HepG2 (cell line): ENCODE measurements around the gene TAT. TPM values are rescaled to one million over a fixed set of nuclear protein-coding genes. Genes with fewer than 3 reads are reported as not detected.

Experiments
- DNMT3B ChIP-seq: conservative IDR thresholded peaks from 2 replicates; pipeline ENCODE4 v1.6.1; 2016; ENCODE audit warnings: missing biosample characterization, control low read depth
- GABPA ChIP-seq, 2 experiments: IDR thresholded peaks; 2 replicates each; pipeline ENCODE4 v1.6.1; 2011 to 2016; ENCODE audit warnings: low read depth in 2 of 2, low read length in 1 of 2, missing biosample characterization in 1 of 2, missing genetic modification characterization in 1 of 2
- KLF9 ChIP-seq: IDR thresholded peaks from 2 replicates; pipeline ENCODE4 v1.6.1; 2016; ENCODE audit warnings: low read depth
- NR2F2 ChIP-seq: IDR thresholded peaks from 2 replicates; pipeline ENCODE4 v1.6.1; 2012; ENCODE audit warnings: low read depth, inconsistent platforms, borderline replicate concordance
- POGZ ChIP-seq: sonication (generic); formaldehyde crosslinking; IDR thresholded peaks from 2 replicates; pipeline ENCODE4 v1.4.0; 2020; ENCODE audit warnings: mild to moderate bottlenecking, missing genetic modification reagents
- RAD51 ChIP-seq: fragments of 450-650 bp; IDR thresholded peaks from 2 replicates; pipeline ENCODE4 v1.6.1; 2016; ENCODE audit warnings: borderline replicate concordance
- SPEN ChIP-seq: sonication (generic); formaldehyde crosslinking; IDR thresholded peaks from 2 replicates; pipeline ENCODE4 v1.5.1; 2020; ENCODE audit warnings: low read depth, mild to moderate bottlenecking, missing genetic modification reagents
- TSC22D2 ChIP-seq: sonication (generic); formaldehyde crosslinking; IDR thresholded peaks from 2 replicates; pipeline ENCODE4 v1.5.1; 2020; ENCODE audit warnings: missing genetic modification reagents, mild to moderate bottlenecking, borderline replicate concordance
- ZNF292 ChIP-seq: sonication (generic); formaldehyde crosslinking; IDR thresholded peaks from 2 replicates; pipeline ENCODE4 v1.8.1; 2022; ENCODE audit warnings: mild to moderate bottlenecking, low read depth, missing genetic modification reagents, borderline replicate concordance
- ZNF570 ChIP-seq: sonication (generic); formaldehyde crosslinking; IDR thresholded peaks from 2 replicates; pipeline ENCODE4 v1.4.0; 2020; ENCODE audit warnings: mild to moderate bottlenecking, missing genetic modification reagents, borderline replicate concordance
- ZNF747 ChIP-seq: sonication (generic); formaldehyde crosslinking; IDR thresholded peaks from 2 replicates; pipeline ENCODE4 v1.8.1; 2023; ENCODE audit warnings: missing genetic modification reagents, mild to moderate bottlenecking, borderline replicate concordance
- polyA plus RNA-seq, 8 experiments: library from polyadenylated mRNA; depleted of rRNA in 3 of 8; stranded (reverse) in 7 of 8; unstranded in 1 of 8; fragments of >200 nt; fragmentation: Illumina TruSeq in 4 of 8; extraction: Trizol in 4 of 8; gene quantifications; 2 replicates each; pipeline versions ENCODE4 v1.2.1 to v1.2.3, GENCODE V29; 2011 to 2016; ENCODE audit warnings: low read depth in 4 of 8, missing spikeins in 1 of 8, mixed read lengths in 1 of 8; ENCODE audit not compliant: insufficient read depth in 1 of 8
- total RNA-seq, 5 experiments: library from RNA; depleted of rRNA; stranded (reverse); fragments of >200 nt; fragmentation: Illumina TruSeq; extraction: Trizol; gene quantifications; 2 replicates each; pipeline ENCODE4 v1.2.3, GENCODE V29; 2016; ENCODE audit warnings: low read depth in 1 of 5
- TF ChIP-seq, protein P1 (sequence below): sonication (generic); formaldehyde crosslinking; IDR thresholded peaks from 2 replicates; pipeline ENCODE4 v1.5.0; 2020; ENCODE audit warnings: mild to moderate bottlenecking, missing genetic modification reagents
- TF ChIP-seq, protein P2 (sequence below): sonication (generic); formaldehyde crosslinking; IDR thresholded peaks from 2 replicates; pipeline ENCODE4 v1.5.0; 2020; ENCODE audit warnings: mild to moderate bottlenecking, missing genetic modification reagents, moderate library complexity
- TF ChIP-seq, protein P3 (sequence below), 2 experiments: sonication (generic) in 1 of 2; formaldehyde crosslinking in 1 of 2; IDR thresholded peaks; 2 replicates each; pipeline versions ENCODE4 v1.4.0 to v1.6.1; 2016 to 2020; ENCODE audit warnings: borderline replicate concordance in 1 of 2, low read depth in 1 of 2, mild to moderate bottlenecking in 1 of 2, missing genetic modification reagents in 1 of 2
- TF ChIP-seq, protein P4 (sequence below): sonication (generic); formaldehyde crosslinking; conservative IDR thresholded peaks from 2 replicates; pipeline ENCODE4 v1.4.0; 2020; ENCODE audit warnings: missing genetic modification reagents

TAT gene
- total and polyA plus RNA-seq, 2 of the 13 experiments (the other 11 are each of a cell fraction or from before 2014, with no cell fraction given): 1.6 to 5.8 TPM

DNA sequence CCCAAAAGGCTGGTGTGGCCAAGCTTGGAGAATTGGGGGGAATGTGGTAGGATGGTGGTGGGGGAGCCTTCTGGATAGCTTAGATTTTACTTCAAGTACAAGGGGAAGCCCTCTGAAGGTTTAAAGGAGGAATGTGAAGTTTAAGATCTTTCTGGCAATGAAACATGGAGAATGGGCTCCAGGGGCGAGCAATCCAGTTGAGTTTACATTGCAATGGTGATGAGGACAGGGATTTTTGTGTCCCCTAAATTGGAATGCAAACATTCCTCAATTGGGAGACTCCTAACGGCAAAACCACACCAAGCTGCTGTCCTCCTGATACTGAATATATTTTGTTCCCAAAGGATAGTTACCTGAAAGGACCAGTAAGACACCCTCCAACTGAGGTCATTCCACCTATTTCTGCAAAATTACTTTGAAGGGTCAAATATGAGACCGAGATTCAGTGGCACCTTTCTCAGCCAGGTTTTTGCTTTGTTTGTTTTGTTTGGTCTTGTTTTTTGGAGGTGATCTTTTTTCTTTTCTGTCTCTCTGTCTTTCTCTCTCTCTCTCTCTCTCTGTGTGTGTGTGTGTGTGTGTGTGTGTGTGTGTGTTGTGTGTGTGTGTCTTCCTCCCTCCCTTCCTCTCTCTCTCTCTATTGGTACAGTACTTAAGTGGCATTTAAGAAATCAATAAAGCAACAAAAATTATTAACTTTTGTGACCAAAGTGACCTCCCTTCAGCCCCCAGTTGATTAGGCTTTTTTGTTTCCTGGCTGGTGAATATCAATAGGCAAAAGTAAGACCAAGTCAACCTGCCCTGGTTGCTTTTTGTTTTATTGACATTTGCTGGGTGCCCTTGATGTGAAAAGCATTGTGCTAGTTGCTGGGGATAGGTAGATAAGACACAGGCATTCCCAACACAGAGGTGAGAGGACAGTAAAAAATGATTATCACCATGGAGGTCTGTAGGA is 16.4 kb upstream of the TAT start (continued):
- TF ChIP-seq GABPA (IDR thresholded peaks at IDR 0.05; ENCODE audit: low read depth, low read length) (no peak), GABPA (CRISPR knock-in tag; IDR thresholded peaks at IDR 0.05; ENCODE audit: low read depth) (0 out of 2 replicates have a peak, but pooled peaks have one; percentile 18), TSC22D2 (CRISPR knock-in tag) (peak; percentile 4; the same call in 1 of the 2 replicates), NR2F2 (0 out of 2 replicates have a peak, but pooled peaks have one; percentile 18), KLF9 (CRISPR knock-in tag) (peak; percentile 12; the same call in 1 of the 2 replicates), DNMT3B (CRISPR knock-in tag) (0 out of 2 replicates have a peak, but pooled peaks have one; percentile 39), ZNF747 (0 out of 2 replicates have a peak, but pooled peaks have one; percentile 21), POGZ (CRISPR knock-in tag) (no peak), ZNF292 (peak; percentile 16), SPEN (CRISPR knock-in tag) (peak; percentile 7; the same call in 1 of the 2 replicates), ZNF570 (CRISPR knock-in tag) (0 out of 2 replicates have a peak, but pooled peaks have one; percentile 58), RAD51 (0 out of 2 replicates have a peak, but pooled peaks have one; percentile 13)
- TF ChIP-seq, protein P1, sequence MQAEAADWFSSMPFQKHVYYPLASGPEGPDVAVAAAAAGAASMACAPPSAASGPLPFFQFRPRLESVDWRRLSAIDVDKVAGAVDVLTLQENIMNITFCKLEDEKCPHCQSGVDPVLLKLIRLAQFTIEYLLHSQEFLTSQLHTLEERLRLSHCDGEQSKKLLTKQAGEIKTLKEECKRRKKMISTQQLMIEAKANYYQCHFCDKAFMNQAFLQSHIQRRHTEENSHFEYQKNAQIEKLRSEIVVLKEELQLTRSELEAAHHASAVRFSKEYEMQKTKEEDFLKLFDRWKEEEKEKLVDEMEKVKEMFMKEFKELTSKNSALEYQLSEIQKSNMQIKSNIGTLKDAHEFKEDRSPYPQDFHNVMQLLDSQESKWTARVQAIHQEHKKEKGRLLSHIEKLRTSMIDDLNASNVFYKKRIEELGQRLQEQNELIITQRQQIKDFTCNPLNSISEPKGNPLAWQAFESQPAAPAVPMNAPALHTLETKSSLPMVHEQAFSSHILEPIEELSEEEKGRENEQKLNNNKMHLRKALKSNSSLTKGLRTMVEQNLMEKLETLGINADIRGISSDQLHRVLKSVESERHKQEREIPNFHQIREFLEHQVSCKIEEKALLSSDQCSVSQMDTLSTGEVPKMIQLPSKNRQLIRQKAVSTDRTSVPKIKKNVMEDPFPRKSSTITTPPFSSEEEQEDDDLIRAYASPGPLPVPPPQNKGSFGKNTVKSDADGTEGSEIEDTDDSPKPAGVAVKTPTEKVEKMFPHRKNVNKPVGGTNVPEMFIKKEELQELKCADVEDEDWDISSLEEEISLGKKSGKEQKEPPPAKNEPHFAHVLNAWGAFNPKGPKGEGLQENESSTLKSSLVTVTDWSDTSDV (CRISPR knock-in tag): no peak
- TF ChIP-seq, protein P2, sequence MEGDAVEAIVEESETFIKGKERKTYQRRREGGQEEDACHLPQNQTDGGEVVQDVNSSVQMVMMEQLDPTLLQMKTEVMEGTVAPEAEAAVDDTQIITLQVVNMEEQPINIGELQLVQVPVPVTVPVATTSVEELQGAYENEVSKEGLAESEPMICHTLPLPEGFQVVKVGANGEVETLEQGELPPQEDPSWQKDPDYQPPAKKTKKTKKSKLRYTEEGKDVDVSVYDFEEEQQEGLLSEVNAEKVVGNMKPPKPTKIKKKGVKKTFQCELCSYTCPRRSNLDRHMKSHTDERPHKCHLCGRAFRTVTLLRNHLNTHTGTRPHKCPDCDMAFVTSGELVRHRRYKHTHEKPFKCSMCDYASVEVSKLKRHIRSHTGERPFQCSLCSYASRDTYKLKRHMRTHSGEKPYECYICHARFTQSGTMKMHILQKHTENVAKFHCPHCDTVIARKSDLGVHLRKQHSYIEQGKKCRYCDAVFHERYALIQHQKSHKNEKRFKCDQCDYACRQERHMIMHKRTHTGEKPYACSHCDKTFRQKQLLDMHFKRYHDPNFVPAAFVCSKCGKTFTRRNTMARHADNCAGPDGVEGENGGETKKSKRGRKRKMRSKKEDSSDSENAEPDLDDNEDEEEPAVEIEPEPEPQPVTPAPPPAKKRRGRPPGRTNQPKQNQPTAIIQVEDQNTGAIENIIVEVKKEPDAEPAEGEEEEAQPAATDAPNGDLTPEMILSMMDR (CRISPR knock-in tag): no peak
- TF ChIP-seq, protein P3, sequence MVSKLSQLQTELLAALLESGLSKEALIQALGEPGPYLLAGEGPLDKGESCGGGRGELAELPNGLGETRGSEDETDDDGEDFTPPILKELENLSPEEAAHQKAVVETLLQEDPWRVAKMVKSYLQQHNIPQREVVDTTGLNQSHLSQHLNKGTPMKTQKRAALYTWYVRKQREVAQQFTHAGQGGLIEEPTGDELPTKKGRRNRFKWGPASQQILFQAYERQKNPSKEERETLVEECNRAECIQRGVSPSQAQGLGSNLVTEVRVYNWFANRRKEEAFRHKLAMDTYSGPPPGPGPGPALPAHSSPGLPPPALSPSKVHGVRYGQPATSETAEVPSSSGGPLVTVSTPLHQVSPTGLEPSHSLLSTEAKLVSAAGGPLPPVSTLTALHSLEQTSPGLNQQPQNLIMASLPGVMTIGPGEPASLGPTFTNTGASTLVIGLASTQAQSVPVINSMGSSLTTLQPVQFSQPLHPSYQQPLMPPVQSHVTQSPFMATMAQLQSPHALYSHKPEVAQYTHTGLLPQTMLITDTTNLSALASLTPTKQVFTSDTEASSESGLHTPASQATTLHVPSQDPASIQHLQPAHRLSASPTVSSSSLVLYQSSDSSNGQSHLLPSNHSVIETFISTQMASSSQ (IDR thresholded peaks at IDR 0.05; ENCODE audit: low read depth): peak; percentile 67; the same call in 1 of the 2 replicates
- TF ChIP-seq, protein P3 (CRISPR knock-in tag; IDR thresholded peaks at IDR 0.05; ENCODE audit: borderline replicate concordance): peak; percentile 52; the same call in 1 of the 2 replicates
- TF ChIP-seq, protein P4, sequence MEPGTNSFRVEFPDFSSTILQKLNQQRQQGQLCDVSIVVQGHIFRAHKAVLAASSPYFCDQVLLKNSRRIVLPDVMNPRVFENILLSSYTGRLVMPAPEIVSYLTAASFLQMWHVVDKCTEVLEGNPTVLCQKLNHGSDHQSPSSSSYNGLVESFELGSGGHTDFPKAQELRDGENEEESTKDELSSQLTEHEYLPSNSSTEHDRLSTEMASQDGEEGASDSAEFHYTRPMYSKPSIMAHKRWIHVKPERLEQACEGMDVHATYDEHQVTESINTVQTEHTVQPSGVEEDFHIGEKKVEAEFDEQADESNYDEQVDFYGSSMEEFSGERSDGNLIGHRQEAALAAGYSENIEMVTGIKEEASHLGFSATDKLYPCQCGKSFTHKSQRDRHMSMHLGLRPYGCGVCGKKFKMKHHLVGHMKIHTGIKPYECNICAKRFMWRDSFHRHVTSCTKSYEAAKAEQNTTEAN: 0 out of 2 replicates have a peak, but pooled peaks have one; percentile 25
